GM18526 (cell line): ENCODE data around the gene SEMA5A.

Experiments
- POLR2A ChIP-seq: IDR thresholded peaks from 3 replicates; pipeline ENCODE4 v1.6.1; 2011; ENCODE audit not compliant: insufficient read length; ENCODE audit errors: extremely low read depth

SEMA5A gene

GRCh38 chr5:9545992-9546851 is at the start of gene SEMA5A:
Gene SEMA5A (minus strand): TSS chr5:9546075. CDS start chr5:9379946, 166,129 bp downstream.
- TF ChIP-seq POLR2A, result no peak

- TF ChIP-seq POLR2A, result no peak
Observed at GRCh38 chr5:9594913-9595312, 49.0 kb upstream of the SEMA5A start.

- TF ChIP-seq POLR2A, result no peak
Observed at GRCh38 chr5:9589049-9589835, 43.4 kb upstream of the SEMA5A start.

- TF ChIP-seq POLR2A, result no peak
Observed at GRCh38 chr5:9588254-9588653, 42.4 kb upstream of the SEMA5A start.

GRCh38 chr5:9587135-9587534 is 41.3 kb upstream of the SEMA5A start:
- no peak for TF ChIP-seq POLR2A

- TF ChIP-seq POLR2A, result no peak
Observed at GRCh38 chr5:9582406-9582805, 36.5 kb upstream of the SEMA5A start.

GRCh38 chr5:9573796-9574195 is 27.9 kb upstream of the SEMA5A start:
- TF ChIP-seq POLR2A, result no peak

GRCh38 chr5:9572246-9572645 is 26.4 kb upstream of the SEMA5A start:
- no peak for TF ChIP-seq POLR2A

GRCh38 chr5:9570876-9571275 is 25.0 kb upstream of the SEMA5A start:
- TF ChIP-seq POLR2A, result no peak

- TF ChIP-seq POLR2A, result no peak
Observed at GRCh38 chr5:9567039-9567438, 21.2 kb upstream of the SEMA5A start.

GRCh38 chr5:9564752-9565151 is 18.9 kb upstream of the SEMA5A start:
- no peak for TF ChIP-seq POLR2A

- no peak for TF ChIP-seq POLR2A
Observed at GRCh38 chr5:9562141-9562540, 16.3 kb upstream of the SEMA5A start.

- TF ChIP-seq POLR2A, result no peak
Observed at GRCh38 chr5:9559965-9560364, 14.1 kb upstream of the SEMA5A start.

- TF ChIP-seq POLR2A, result no peak
Observed at GRCh38 chr5:9558319-9558965, 12.6 kb upstream of the SEMA5A start.

GRCh38 chr5:9557696-9558095 is 11.8 kb upstream of the SEMA5A start:
- no peak for TF ChIP-seq POLR2A

GRCh38 chr5:9555961-9556360 is 10.1 kb upstream of the SEMA5A start:
- TF ChIP-seq POLR2A, result no peak
